RWPE2 (cell line): ENCODE measurements around the gene SLC26A8.
"Not testable (repeated sequence)": the region's sequence is repeated elsewhere in the genome, so short reads cannot be mapped to it uniquely, and the experiment has no call there.

Experiments used
- ATAC-seq: fragments of 200-7000 bp; cut with Tn5 transposase; 3 replicates; pipeline ENCODE4 v1.9.1; 2021; ENCODE audit warnings: low read depth
- DNase-seq: peaks from one replicate; pipeline ENCODE4 v3.0.0-alpha.2; 2020; ENCODE audit warnings: low spot score
- H3K27ac ChIP-seq: fragments of 450-650 bp; 2 replicates; pipeline ENCODE4 v1.5.1; 2017; ENCODE audit warnings: mild to moderate bottlenecking; ENCODE audit not compliant: poor library complexity, severe bottlenecking
- H3K27me3 ChIP-seq: fragments of 250-450 bp; sonication (Bioruptor Pico); 2 replicates; pipeline ENCODE4 v1.5.1; 2021; ENCODE audit warnings: mild to moderate bottlenecking, moderate library complexity; ENCODE audit not compliant: insufficient read depth, poor library complexity, severe bottlenecking
- H3K36me3 ChIP-seq: fragments of 250-450 bp; sonication (Bioruptor Pico); 2 replicates; pipeline ENCODE4 v1.5.1; 2020; ENCODE audit warnings: low read depth, mild to moderate bottlenecking, moderate library complexity
- H3K4me1 ChIP-seq: fragments of 250-450 bp; sonication (Bioruptor Pico); 2 replicates; pipeline ENCODE4 v1.5.1; 2021; ENCODE audit warnings: mild to moderate bottlenecking, moderate library complexity; ENCODE audit not compliant: insufficient read depth, poor library complexity, severe bottlenecking
- H3K4me3 ChIP-seq: fragments of 250-450 bp; sonication (Bioruptor Pico); 2 replicates; pipeline ENCODE4 v1.5.1; 2021; ENCODE audit warnings: mild to moderate bottlenecking, moderate library complexity; ENCODE audit not compliant: severe bottlenecking
- H3K9me3 ChIP-seq: fragments of 250-450 bp; sonication (Bioruptor Pico); 2 replicates; pipeline ENCODE4 v1.5.1; 2021; ENCODE audit warnings: mild to moderate bottlenecking, moderate library complexity; ENCODE audit not compliant: severe bottlenecking
- CTCF ChIP-seq: fragments of 450-650 bp; IDR thresholded peaks from one replicate; pipeline ENCODE4 v1.5.1; 2017; ENCODE audit warnings: mild to moderate bottlenecking, moderate library complexity; ENCODE audit not compliant: poor library complexity, severe bottlenecking

The SLC26A8 gene

GRCh38 chr6:35943390-35943789 lies 81.1 kb downstream of the SLC26A8 start:
- no peak for DNase-seq
- no peak for ATAC-seq
- H3K4me3 ChIP-seq: no peak overlapping the region
- no peaks in the 10 kb centered on the region for H3K9me3 ChIP-seq
- H3K4me1 ChIP-seq: no peaks in the 10 kb centered on the region
- TF ChIP-seq CTCF: no peak
- H3K27me3 ChIP-seq: no peaks in the 10 kb centered on the region
- no peaks in the 10 kb centered on the region for H3K36me3 ChIP-seq
- no peak overlapping the region for H3K27ac ChIP-seq

GRCh38 chr6:35942355-35942754 lies 82.1 kb downstream of the SLC26A8 start:
- H3K9me3 ChIP-seq: no peaks in the 10 kb centered on the region

GRCh38 chr6:35941170-35941569 lies 83.3 kb downstream of the SLC26A8 start:
- ATAC-seq, H3K4me1 ChIP-seq, H3K27me3 ChIP-seq, H3K27ac ChIP-seq, H3K9me3 ChIP-seq, H3K4me3 ChIP-seq, DNase-seq, H3K36me3 ChIP-seq: not testable (repeated sequence)

More at GRCh38 chr6:35942355-35942754, 82.1 kb downstream of the SLC26A8 start:
- no peaks in the 10 kb centered on the region for H3K36me3 ChIP-seq
- no peak for ATAC-seq
- no peak for TF ChIP-seq CTCF
- no peaks in the 10 kb centered on the region for H3K27me3 ChIP-seq
- no peak overlapping the region for H3K4me3 ChIP-seq
- DNase-seq: no peak
- H3K4me1 ChIP-seq: no peaks in the 10 kb centered on the region
- no peak overlapping the region for H3K27ac ChIP-seq

- not testable (repeated sequence) for H3K4me1 ChIP-seq, H3K27me3 ChIP-seq, DNase-seq, H3K36me3 ChIP-seq, H3K9me3 ChIP-seq, H3K4me3 ChIP-seq, ATAC-seq, H3K27ac ChIP-seq
Observed at GRCh38 chr6:35940014-35940413, 84.4 kb downstream of the SLC26A8 start.

- not testable (repeated sequence) for H3K27me3 ChIP-seq, DNase-seq, H3K4me1 ChIP-seq, ATAC-seq, H3K36me3 ChIP-seq, H3K4me3 ChIP-seq, H3K9me3 ChIP-seq, H3K27ac ChIP-seq
Observed at GRCh38 chr6:35939259-35939658, 85.2 kb downstream of the SLC26A8 start.

GRCh38 chr6:35936681-35937359 lies 87.6 kb downstream of the SLC26A8 start:
- Histone ChIP-seq H3K27me3 (no peaks in the 10 kb centered on the region), H3K4me1 (no peaks in the 10 kb centered on the region), H3K9me3 (no peaks in the 10 kb centered on the region), H3K36me3 (no peaks in the 10 kb centered on the region), H3K4me3 (no peak overlapping the region), H3K27ac (no peak overlapping the region)
- DNase-seq (no peak), ATAC-seq (no peak)
- no peak for TF ChIP-seq CTCF
